H9 (cell line): ENCODE measurements around the gene TEX22. TPM values are rescaled to one million over a fixed set of nuclear protein-coding genes. Genes with fewer than 3 reads are reported as not detected.

ENCODE experiments used
- DNase-seq: peaks from one replicate; pipeline ENCODE4 v3.0.0-alpha.2; 2017
- H2AFZ ChIP-seq: one replicate; pipeline ENCODE4 v1.6.1; 2013; ENCODE audit warnings: mild to moderate bottlenecking, low read length, control low read depth, moderate library complexity
- H2AK5ac ChIP-seq: 2 replicates; pipeline ENCODE4 v1.6.1; 2013; ENCODE audit warnings: low read length, control low read depth, mixed read lengths; ENCODE audit not compliant: insufficient read length
- H2BK120ac ChIP-seq: one replicate; pipeline ENCODE4 v1.6.1; 2013; ENCODE audit warnings: low read depth, mild to moderate bottlenecking, low read length, control low read depth, inconsistent platforms; ENCODE audit not compliant: poor library complexity, severe bottlenecking
- H2BK12ac ChIP-seq: 2 replicates; pipeline ENCODE4 v1.6.1; 2013; ENCODE audit warnings: low read length, control low read depth, mixed read lengths, low read depth; ENCODE audit not compliant: insufficient read length
- H2BK15ac ChIP-seq: 2 replicates; pipeline ENCODE4 v1.6.1; 2013; ENCODE audit warnings: low read depth, low read length, control low read depth
- H2BK20ac ChIP-seq: one replicate; pipeline ENCODE4 v1.6.1; 2013; ENCODE audit warnings: low read depth, mild to moderate bottlenecking, low read length, control low read depth, inconsistent platforms; ENCODE audit not compliant: poor library complexity, severe bottlenecking
- H2BK5ac ChIP-seq: 2 replicates; pipeline ENCODE4 v1.6.1; 2013; ENCODE audit warnings: low read length, control low read depth, mixed read lengths; ENCODE audit not compliant: insufficient read length
- H3K14ac ChIP-seq: 2 replicates; pipeline ENCODE4 v1.6.1; 2013; ENCODE audit warnings: low read length, control low read depth; ENCODE audit not compliant: insufficient read depth
- H3K18ac ChIP-seq: 2 replicates; pipeline ENCODE4 v1.6.1; 2013; ENCODE audit warnings: low read depth, mild to moderate bottlenecking, mixed read lengths, low read length, control low read depth; ENCODE audit not compliant: insufficient read length
- H3K23ac ChIP-seq: 2 replicates; pipeline ENCODE4 v1.6.1; 2013; ENCODE audit warnings: low read length, control low read depth, mixed read lengths, low read depth; ENCODE audit not compliant: insufficient read length
- H3K23me2 ChIP-seq: 2 replicates; pipeline ENCODE4 v1.6.1; 2013; ENCODE audit warnings: low read depth, mild to moderate bottlenecking, mixed read lengths, low read length, control low read depth; ENCODE audit not compliant: insufficient read length, poor library complexity, severe bottlenecking
- H3K27ac ChIP-seq: 2 replicates; pipeline ENCODE4 v1.5.1; 2013; ENCODE audit warnings: low read length, control low read depth, mixed read lengths, low read depth; ENCODE audit not compliant: insufficient read length
- H3K27me3 ChIP-seq: 2 replicates; pipeline ENCODE4 v1.6.1; 2013; ENCODE audit warnings: low read length, control low read depth, inconsistent platforms; ENCODE audit not compliant: insufficient read depth
- H3K4ac ChIP-seq: 2 replicates; pipeline ENCODE4 v1.6.1; 2013; ENCODE audit warnings: low read depth, mild to moderate bottlenecking, control low read depth, inconsistent platforms, low read length, moderate library complexity
- H3K4me1 ChIP-seq: 2 replicates; pipeline ENCODE4 v1.6.1; 2013; ENCODE audit warnings: low read length, control low read depth, inconsistent platforms; ENCODE audit not compliant: insufficient read depth
- H3K4me2 ChIP-seq: 2 replicates; pipeline ENCODE4 v1.6.1; 2013; ENCODE audit warnings: low read length, control low read depth, mixed read lengths; ENCODE audit not compliant: insufficient read length, insufficient read depth
- H3K56ac ChIP-seq: 2 replicates; pipeline ENCODE4 v1.6.1; 2013; ENCODE audit warnings: low read depth, mild to moderate bottlenecking, mixed read lengths, low read length, control low read depth; ENCODE audit not compliant: insufficient read length
- H3K79me1 ChIP-seq: 2 replicates; pipeline ENCODE4 v1.6.1; 2013; ENCODE audit warnings: low read depth, mild to moderate bottlenecking, moderate library complexity, low read length, control low read depth, inconsistent platforms; ENCODE audit not compliant: insufficient read depth, poor library complexity, severe bottlenecking
- H3K79me2 ChIP-seq: 2 replicates; pipeline ENCODE4 v1.6.1; 2013; ENCODE audit warnings: low read length, control low read depth, inconsistent platforms; ENCODE audit not compliant: insufficient read depth
- H3K9ac ChIP-seq: 2 replicates; pipeline ENCODE4 v1.6.1; 2013; ENCODE audit warnings: low read length, control low read depth, mixed read lengths; ENCODE audit not compliant: insufficient read length; ENCODE audit errors: extremely low read depth
- H3K9me3 ChIP-seq: one replicate; pipeline ENCODE4 v1.6.1; 2013; ENCODE audit warnings: low read depth, low read length, inconsistent platforms; ENCODE audit not compliant: control insufficient read depth
- H3T11ph ChIP-seq: one replicate; pipeline ENCODE4 v1.6.1; 2013; ENCODE audit warnings: mild to moderate bottlenecking, low read length, control low read depth, inconsistent platforms
- H4K20me1 ChIP-seq: one replicate; pipeline ENCODE4 v1.6.1; 2013; ENCODE audit not compliant: control insufficient read depth, insufficient read length, insufficient read depth
- H4K5ac ChIP-seq: 2 replicates; pipeline ENCODE4 v1.6.1; 2013; ENCODE audit warnings: low read depth, mild to moderate bottlenecking, mixed read lengths, low read length, control low read depth; ENCODE audit not compliant: insufficient read length
- H4K8ac ChIP-seq: replicated peaks from 2 replicates; pipeline ENCODE4 v1.6.1; 2013; ENCODE audit warnings: low read length, control low read depth, mixed read lengths, low read depth; ENCODE audit not compliant: insufficient read length
- H4K91ac ChIP-seq: 2 replicates; pipeline ENCODE4 v1.6.1; 2013; ENCODE audit warnings: low read depth, mild to moderate bottlenecking, moderate library complexity, mixed read lengths, low read length, control low read depth; ENCODE audit not compliant: insufficient read length
- H3K27ac Mint-ChIP-seq, 3 experiments: 2 replicates in 2 of 3; 3 replicates in 1 of 3; pipeline ENCODE4 v1.8.0; 2020 to 2021; ENCODE audit warnings: mixed read lengths in 3 of 3, mild to moderate bottlenecking in 1 of 3, moderate library complexity in 1 of 3
- H3K27me3 Mint-ChIP-seq: 2 replicates; pipeline ENCODE4 v1.8.0; 2021; ENCODE audit warnings: low read depth, mild to moderate bottlenecking, moderate library complexity, mixed read lengths
- H3K36me3 Mint-ChIP-seq, 3 experiments: 2 replicates in 2 of 3; 3 replicates in 1 of 3; pipeline ENCODE4 v1.8.0; 2020 to 2021; ENCODE audit warnings: low read depth in 3 of 3, mixed read lengths in 3 of 3; ENCODE audit not compliant: insufficient read depth in 1 of 3
- H3K4me1 Mint-ChIP-seq, 2 experiments: 2 replicates each; pipeline ENCODE4 v1.8.0; 2020; ENCODE audit warnings: mixed read lengths in 2 of 2
- H3K4me3 Mint-ChIP-seq, 2 experiments: 2 replicates in 1 of 2; 3 replicates in 1 of 2; pipeline ENCODE4 v1.8.0; 2020 to 2021; ENCODE audit warnings: mild to moderate bottlenecking in 2 of 2, mixed read lengths in 2 of 2, moderate library complexity in 1 of 2
- H3K9me3 Mint-ChIP-seq, 2 experiments: 2 replicates in 1 of 2; 3 replicates in 1 of 2; pipeline ENCODE4 v1.8.0; 2020; ENCODE audit warnings: mild to moderate bottlenecking in 2 of 2, mixed read lengths in 2 of 2, moderate library complexity in 1 of 2
- WGBS: extraction: QIAGEN DNeasy Blood & Tissue Kit; methylation state at CpG from one replicate; pipeline ENCODE4 v1.1.7; 2013; ENCODE audit warnings: missing lambda C conversion rate, low lambda C conversion rate, mixed read lengths; ENCODE audit not compliant: insufficient read length; ENCODE audit errors: extremely low coverage; 5-methylcytosine and 5-hydroxymethylcytosine counted together
- total RNA-seq: library from RNA; stranded (reverse); gene quantifications from 2 replicates; pipeline ENCODE4 v1.2.1, GENCODE V29; 2021
- TF ChIP-seq, protein P1 (sequence below): fragments of 200-600 bp; sonication (generic); conservative IDR thresholded peaks from 3 replicates; pipeline ENCODE4 v1.8.0; 2021; ENCODE audit warnings: antibody characterized with exemption, mild to moderate bottlenecking

Gene TEX22
- total RNA-seq, 1 experiment from 2014 or later, result 0.83 TPM

DNA sequence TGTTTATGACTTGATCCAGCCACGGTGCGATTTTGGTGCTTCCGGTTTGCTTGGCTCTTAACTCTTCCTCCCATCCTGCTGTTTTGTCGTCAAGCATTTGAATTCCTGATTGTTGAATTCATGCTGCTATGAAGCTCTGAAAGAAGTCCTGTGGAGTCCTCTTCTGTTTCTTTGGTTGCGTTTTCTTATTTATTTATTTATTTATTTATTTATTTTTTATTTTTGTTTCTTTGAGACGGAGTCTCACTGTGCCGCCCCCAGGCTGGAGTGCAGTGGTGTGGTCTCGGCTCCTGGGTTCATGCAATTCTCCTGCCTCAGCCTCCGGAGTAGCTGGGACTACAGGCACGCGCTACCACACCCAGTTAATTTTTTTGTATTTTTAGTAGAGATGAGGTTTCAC is 18.3 kb downstream of the TEX22 start:
- Histone ChIP-seq H3K79me2 (peaks cover 16% of the 10 kb centered on the region; the same call in 1 of the 2 replicates), H3K4me2 (no peak overlapping the region), H4K5ac (no peak overlapping the region), H3K4me1 (no peaks in the 10 kb centered on the region), H4K20me1 (no peaks in the 10 kb centered on the region), H3K23ac (no peak overlapping the region), H3K9ac (no peak overlapping the region), H3K9me3 (no peaks in the 10 kb centered on the region), H2AK5ac (no peak overlapping the region), H2AFZ (no peak overlapping the region), H3K27me3 (peaks cover 5% of the 10 kb centered on the region; the same call in 1 of the 2 replicates), H2BK15ac (no peak overlapping the region), H3T11ph (no peak overlapping the region), H4K91ac (no peak overlapping the region), H2BK120ac (no peak overlapping the region), H4K8ac (no peak overlapping the region), H3K56ac (no peak overlapping the region), H3K23me2 (peaks cover 20% of the 10 kb centered on the region), H3K14ac (no peak overlapping the region), H2BK5ac (no peak overlapping the region), H2BK12ac (no peak overlapping the region), H3K27ac (no peak overlapping the region), H3K79me1 (peaks cover 3% of the 10 kb centered on the region), H3K18ac (no peak overlapping the region), H3K4ac (no peak overlapping the region), H2BK20ac (no peak overlapping the region)
- no CpG with 5 or more reads among the region's 11 CpGs for WGBS
- H3K27me3 Mint-ChIP-seq, result peaks cover 51% of the 10 kb centered on the region
- peaks cover 10 to 27% of the 10 kb centered on the region in 2 experiments for H3K4me1 Mint-ChIP-seq
- H3K9me3 Mint-ChIP-seq, result no peaks in the 10 kb centered on the region
- H3K36me3 Mint-ChIP-seq, result peaks cover 4 to 21% (median 13%) of the 10 kb centered on the region in 3 experiments; a peak in 6 of 7 replicates
- H3K27ac Mint-ChIP-seq, result no peak overlapping the region
- TF ChIP-seq, protein P1, sequence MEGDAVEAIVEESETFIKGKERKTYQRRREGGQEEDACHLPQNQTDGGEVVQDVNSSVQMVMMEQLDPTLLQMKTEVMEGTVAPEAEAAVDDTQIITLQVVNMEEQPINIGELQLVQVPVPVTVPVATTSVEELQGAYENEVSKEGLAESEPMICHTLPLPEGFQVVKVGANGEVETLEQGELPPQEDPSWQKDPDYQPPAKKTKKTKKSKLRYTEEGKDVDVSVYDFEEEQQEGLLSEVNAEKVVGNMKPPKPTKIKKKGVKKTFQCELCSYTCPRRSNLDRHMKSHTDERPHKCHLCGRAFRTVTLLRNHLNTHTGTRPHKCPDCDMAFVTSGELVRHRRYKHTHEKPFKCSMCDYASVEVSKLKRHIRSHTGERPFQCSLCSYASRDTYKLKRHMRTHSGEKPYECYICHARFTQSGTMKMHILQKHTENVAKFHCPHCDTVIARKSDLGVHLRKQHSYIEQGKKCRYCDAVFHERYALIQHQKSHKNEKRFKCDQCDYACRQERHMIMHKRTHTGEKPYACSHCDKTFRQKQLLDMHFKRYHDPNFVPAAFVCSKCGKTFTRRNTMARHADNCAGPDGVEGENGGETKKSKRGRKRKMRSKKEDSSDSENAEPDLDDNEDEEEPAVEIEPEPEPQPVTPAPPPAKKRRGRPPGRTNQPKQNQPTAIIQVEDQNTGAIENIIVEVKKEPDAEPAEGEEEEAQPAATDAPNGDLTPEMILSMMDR, result no peak
- DNase-seq, result no peak
- no peak overlapping the region; a peak in 2 of 5 replicates for H3K4me3 Mint-ChIP-seq
